Measurements from ENCODE around the gene SLC27A4.

DNA sequence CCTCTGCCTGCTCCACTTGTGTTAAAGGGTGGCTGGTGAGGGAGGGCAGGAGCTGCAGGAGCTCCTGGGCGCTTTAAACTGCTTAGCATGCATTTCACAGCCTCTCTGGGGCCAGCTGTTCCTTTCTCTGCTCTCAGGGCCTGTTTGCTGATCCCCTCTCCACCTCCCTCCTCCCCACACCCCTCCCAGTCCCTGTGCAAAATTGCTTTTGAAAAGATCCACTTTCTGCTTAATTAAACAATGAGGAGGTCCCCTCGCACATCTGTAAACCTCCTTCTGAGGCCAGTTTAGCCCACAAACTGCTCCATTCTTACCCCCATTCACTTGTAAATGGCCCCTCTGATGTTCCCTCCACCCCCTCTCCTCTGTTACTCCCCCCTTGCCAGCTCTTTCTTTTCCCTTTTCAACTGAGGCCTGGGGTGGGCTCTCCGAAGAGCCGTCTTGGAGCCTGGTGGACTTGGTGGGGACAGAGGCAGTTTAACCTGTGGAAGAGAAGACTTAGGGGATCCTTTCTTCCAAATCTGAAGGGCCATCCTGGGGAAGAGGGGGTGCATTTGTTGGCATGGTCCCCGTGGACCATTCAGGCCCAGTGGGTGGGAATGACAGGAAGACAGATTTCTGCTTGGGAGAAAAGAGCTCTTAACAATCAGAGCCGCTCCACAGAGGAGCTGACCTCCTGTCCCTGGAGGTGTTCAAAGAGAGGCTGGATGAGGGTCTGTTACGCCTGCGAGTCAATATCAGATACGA is 42.9 kb downstream of the SLC27A4 start:
- TF ChIP-seq, protein P1, sequence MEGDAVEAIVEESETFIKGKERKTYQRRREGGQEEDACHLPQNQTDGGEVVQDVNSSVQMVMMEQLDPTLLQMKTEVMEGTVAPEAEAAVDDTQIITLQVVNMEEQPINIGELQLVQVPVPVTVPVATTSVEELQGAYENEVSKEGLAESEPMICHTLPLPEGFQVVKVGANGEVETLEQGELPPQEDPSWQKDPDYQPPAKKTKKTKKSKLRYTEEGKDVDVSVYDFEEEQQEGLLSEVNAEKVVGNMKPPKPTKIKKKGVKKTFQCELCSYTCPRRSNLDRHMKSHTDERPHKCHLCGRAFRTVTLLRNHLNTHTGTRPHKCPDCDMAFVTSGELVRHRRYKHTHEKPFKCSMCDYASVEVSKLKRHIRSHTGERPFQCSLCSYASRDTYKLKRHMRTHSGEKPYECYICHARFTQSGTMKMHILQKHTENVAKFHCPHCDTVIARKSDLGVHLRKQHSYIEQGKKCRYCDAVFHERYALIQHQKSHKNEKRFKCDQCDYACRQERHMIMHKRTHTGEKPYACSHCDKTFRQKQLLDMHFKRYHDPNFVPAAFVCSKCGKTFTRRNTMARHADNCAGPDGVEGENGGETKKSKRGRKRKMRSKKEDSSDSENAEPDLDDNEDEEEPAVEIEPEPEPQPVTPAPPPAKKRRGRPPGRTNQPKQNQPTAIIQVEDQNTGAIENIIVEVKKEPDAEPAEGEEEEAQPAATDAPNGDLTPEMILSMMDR (IDR thresholded peaks at IDR 0.05 in 8 of 11, conservative IDR thresholded peaks at IDR 0.05 in 3 of 11) = no peak
- no peak for TF ChIP-seq POLR2A (IDR thresholded peaks at IDR 0.05)

Measured in spleen (tissue), 7 donors.